Stimulated activated CD4-positive, alpha-beta T cell treated with anti-CD3 and anti-CD28 coated beads, Interleukin-1b, Interleukin-23, amount 100 ng/mL, for 24 hours (primary cell): Measurements from ENCODE around the gene CALML3.

Experiments
- DNase-seq, 4 experiments: peaks; one replicate each; pipeline ENCODE4 v3.0.0-alpha.2; 2020; ENCODE audit warnings: low read depth in 4 of 4, low spot score in 1 of 4

The CALML3 gene

GRCh38 chr10:5490698-5491464 is 33.9 kb upstream of the CALML3 start:
- DNase-seq, result no peak

DNA sequence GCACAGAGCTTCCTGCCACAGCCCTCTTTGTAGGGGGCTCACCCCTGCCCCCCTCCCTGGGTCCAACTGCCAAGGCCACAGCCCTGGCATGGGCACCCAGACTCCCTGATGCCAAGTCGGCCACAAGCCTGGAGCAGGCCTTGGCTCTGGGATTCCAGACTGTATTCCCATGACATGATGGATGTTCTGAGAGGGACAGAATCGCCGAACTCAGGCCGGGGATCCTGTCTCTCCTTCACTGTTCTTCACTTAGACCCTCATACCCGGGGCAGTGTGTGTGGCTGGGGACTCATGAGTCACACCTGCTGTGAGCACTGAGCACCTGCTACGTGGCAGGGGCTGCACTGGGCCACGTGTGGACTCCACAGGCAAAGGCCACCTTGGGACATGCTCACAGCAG is 33.3 kb upstream of the CALML3 start:
- DNase-seq, result no peak

DNA sequence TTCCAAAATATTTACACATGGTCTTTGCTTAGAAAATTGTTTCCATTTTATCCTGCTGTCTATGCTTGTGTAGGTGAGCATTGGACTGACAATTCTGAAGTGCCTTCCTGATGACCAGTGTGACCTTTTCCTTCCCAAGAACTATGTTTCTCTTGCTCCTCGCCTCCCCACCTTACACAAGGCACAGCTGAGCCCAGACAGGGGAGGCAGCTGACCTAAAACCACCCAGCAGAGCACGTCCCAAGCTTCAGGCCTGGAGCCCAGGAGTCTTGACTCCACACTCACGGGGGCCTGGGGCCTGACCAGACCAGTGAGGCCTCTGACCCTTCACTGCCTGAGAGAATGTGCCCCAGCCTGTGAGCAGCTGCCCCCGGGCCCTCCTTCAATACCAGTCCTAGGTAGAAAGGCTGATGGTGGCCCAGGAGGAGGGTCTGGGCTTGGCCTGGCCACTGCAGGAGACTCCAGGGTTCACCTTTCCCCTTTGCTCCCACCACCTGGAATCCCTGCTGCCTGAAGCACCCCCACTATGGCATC is 32.4 kb upstream of the CALML3 start:
- DNase-seq, result no peak

GRCh38 chr10:5492929-5493576 is 31.7 kb upstream of the CALML3 start:
- DNase-seq, result no peak

- DNase-seq, result no peak
These were observed 31.1 kb upstream of the CALML3 start for GRCh38 chr10:5493691-5494090.

DNA sequence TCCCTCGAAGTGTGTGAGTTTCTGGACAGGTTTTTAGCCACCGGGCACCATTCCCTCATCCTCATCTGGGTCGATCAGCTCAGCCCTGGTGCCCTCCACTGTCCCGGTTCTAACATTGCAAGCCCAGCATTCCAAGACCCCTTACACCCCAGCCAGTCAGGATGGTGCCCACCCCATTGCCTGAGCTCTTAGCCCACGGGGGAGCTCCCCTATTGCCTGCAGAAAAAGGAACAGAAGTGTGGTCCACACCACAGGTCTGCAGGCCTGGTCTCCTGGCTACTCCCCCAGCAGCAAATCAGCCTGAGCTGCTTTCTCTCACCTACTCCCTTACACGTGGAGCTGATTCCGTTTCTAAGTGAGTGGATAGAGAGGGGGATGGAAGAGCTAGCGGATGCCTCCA is 30.1 kb upstream of the CALML3 start:
- DNase-seq, result no peak

DNA sequence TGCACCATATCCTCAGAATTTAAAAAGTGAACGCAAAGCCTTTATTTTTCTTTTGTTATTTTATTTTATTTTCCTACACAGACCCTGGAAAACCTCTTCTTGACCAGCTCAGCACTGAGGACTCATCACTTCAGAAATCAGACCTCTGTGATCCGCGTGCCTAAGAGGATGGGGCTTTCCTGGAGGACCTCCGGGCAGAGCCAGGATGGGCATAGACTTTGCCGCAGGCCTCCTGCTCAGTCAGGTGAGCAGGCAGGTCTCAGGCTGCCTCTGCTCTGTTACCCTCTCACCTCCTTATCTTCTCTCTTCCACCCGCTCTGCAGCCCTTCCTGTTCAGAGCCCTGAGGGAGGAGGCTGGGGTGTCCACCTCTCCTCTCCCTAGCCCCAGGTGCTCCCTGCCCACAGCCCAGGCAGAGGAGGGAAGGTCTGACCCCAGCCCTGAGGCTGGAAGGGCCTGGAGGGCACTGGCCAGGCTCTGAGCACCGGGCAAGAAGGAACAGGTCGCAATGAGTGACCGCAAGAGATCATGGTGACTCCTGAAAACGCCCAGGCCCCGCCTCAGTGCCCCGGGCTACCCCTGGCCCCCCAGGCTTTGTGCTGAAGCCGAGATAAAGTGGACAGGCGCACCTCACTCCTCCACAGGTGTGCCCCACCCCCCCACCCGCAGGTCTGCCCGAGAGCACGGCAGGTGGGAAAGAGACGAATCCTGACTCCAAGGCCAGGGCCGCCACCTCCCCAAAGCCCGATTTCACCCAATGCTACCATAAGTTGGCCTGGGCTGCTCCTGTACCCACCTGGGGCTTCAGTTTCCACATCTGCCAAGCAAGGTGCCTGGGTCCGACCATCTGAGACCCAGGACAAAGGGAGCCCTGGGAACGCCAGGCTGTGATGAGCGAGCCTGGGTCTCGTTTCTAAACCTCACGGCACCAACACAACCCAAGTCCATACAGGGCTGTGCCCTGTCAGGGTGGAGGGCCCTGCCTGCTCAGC is 28.2 kb upstream of the CALML3 start:
- DNase-seq, result no peak

GRCh38 chr10:5497289-5497688 is 27.5 kb upstream of the CALML3 start:
- no peak for DNase-seq

DNA sequence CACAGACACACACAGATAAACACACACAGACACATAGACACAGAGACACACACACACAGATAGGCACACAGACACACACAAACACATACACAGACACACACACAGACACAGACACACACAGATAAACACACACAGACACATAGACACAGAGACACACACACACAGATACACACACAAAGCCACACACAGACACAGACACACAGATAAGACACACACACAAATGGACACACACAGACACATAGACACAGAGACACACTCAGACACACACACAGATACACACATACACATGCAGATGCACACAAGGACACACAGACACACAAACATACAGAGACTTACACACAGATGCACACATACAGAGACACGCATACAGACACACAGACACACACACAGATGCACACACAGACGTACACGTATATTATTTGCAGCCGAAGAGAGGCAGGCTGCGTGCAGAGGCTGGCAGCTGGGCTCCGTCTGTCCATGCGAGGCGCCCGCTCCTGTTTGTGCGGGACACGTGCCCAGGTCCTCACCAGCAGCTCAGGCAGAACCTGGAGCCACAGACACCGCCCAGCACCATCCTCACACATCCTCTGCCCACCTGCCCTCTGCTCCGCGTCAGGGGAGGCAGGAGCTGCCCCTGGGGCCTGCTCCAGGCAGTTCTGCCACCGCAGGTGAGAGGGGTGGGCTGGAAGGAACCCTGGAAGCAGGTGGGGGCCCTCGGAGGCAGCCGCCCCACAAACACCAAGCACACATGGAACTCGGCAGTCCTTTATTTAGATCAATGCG is 26.6 kb upstream of the CALML3 start:
- DNase-seq, result no peak

DNA sequence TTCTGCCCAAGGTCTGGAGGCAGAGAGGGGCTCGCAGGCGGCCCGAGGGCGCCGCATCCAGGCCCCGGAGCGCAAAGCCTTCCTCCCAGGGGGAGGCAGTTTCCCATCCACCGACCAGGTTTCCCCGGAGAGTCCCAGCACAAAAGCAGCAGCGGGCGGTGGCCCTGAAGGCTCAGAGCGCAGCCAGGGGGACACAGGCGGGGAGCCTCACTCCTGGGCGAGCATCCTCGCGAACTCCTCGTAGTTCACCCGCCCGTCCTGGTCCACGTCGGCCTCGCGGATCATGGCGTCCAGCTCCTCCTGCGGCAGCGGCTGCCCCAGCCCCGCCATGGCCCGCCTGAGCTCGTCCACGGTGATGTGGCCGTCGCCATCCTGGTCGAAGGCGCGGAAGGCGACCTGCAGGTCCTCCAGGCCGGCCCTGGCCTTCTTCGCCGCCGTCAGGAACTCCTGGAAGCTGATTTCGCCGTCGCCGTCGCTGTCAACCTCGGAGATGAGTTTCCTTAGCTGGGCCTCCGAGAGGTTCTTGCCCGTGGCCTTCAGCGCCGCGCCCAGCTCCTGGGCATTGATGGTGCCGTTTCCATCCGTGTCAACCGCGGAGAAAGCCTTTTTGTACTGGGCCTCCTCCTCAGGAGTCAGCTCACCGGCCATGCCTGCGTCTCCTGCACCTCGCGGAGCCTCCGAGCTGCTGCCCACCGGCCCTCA is 25.8 kb upstream of the CALML3 start:
- DNase-seq, result no peak

DNA sequence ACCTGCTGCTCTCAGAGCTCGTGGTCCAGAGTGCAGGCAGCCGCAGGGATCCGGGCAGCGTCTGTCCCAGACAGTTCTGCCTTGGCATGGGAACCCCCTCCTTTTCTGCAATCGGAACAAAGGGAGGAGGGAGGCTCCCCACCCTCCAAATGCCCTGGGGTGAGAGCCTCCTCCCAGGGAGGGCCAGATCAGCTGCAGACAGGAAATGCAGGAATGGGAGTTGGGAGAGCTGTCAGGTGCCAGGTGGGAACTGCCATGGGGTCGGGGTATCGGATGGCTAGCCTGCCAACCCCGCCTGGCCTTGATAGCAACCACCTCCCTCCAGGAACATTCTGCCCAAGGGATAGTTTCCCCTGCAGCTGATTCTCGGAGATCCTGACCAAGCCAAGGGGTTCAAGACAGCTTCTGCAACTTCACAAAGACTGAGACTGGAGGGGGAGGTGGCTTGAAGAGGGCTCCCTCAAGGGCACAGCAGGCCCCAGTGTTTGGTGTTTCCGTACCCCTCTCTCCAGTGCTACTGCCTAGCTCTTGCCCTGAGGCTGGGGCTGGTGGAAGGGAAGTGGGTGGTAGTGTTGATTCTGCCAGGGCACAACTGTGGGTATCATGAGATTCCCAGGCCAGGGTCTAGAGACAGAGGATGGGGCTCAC is 25.1 kb upstream of the CALML3 start, which contains the start of gene CALML5:
CALML5 (minus strand) TSS at position 78 of the 648 bp plus-strand sequence. CDS start 132 bp downstream, outside the sequence.
- no peak for DNase-seq

GRCh38 chr10:5500162-5500670 is 24.5 kb upstream of the CALML3 start:
- DNase-seq, result no peak

- no peak for DNase-seq
These were observed 23.9 kb upstream of the CALML3 start for GRCh38 chr10:5500910-5501309.

DNA sequence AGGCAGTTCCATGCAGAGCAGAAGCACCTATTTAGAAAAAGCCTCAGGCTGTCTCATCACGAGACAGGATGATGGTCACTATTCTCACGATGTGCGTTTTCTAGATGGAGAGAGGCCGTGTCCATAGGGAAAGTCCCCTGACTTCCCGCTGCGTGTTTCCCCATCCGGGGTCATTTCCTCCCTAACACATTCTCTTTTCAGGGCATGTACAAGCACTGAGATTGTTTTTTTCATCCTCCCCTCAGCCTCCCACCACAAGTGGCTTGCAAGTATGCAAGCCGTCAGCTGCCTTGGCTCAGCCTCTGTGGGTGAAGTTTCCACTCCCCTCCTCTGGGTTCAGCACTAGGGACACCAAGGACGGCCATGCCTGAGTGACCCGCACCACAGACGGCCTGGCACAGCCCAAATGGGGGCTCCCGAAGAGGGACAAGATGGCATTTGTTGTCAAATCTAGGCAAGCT is 22.7 kb upstream of the CALML3 start:
- DNase-seq, result no peak

DNA sequence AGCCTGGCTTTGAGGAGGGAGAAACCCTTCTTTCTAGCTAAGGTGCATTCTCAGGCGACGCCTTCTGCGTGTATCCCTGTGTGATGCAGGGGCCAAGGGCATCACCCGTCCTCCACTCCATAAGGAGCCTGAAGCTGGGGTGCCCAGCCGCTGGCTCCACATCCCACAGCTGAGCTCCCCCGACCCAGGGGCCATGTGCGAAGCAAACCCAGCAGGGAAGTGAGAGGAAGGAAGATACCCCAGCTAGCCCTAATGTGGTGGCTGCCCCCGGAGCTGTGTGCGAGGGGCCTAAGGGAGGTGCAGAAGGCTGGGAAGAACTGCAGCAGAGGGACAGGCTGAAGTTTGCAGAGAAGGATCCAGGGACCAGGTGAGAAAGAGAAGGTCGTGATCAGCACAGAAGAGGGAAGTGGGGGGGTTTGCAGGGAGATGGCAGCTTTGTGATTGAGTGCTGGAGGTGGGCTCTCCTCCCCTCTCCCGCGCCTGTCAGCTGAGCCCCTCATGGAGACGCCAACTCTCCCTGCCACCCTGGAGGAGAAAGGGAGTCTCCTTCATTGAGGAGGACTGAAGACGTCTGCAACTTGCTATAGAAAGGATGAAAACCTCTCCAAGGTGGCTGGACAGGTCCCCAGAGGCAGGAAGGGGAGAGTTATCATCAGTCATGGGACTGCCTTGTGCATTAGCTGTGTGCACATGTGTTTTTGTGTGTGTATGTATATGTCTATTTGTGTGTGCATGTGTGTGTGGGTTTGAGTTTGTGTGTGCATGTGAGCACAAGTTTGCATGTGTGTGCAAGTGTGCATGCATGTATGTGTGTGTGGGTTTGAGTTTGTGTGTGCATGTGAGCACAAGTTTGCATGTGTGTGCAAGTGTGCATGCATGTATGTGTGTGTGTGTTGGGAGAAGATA is 21.9 kb upstream of the CALML3 start:
- DNase-seq, result no peak

- DNase-seq, result no peak
These were observed 21.3 kb upstream of the CALML3 start for GRCh38 chr10:5503477-5503835.

DNA sequence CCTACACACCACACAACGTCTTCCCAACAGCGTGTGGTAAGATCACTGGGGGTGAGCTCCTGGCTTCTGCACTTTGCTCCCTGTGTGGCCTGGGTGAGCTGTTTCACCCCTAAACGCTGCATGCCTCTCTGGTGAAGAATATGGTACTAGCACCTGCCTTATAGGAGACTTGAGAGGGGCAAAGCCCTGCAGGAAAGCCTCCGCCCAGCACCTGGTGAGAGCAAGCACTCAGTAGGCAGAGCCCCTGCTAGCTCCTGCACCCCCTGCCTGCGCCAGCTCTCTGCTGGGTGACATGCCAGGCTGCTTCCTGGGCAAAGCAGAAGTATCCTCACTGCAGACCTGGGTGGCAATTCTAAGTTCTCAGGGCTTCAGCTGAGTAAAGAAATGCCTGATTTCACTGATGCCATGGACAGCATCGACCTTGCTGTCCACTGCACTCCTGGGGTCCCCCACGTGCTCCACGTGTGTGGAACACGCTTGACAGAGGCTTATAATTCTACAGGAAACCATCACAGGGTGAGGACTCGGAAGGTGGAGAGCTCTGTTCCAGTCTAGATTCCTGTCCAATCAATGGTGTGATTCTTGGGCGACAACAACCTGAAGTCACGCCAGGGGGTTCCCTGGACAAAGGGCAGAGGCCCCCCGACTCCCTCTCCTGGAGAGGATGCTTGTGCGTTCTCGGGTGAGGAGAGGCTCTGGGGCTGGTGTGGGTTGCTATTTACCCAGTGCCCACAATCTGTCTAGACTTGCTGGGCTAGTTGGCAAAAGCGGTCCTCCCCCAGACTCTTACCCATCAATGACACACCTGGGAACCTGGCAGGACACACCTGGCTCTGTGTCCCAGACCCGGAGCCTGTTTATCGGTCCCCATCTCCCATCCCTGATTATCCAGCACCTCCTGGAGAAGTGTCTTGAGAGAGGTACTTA is 20.4 kb upstream of the CALML3 start:
- DNase-seq, result no peak
